Measurements from ENCODE around the gene UBC. TPM values are rescaled to one million over a fixed set of nuclear protein-coding genes. Genes with fewer than 3 reads are reported as not detected.

UBC gene
- 1,051 and 1,131 TPM in 2 replicates for total RNA-seq (2014; rRNA removed; shearing (Covaris generic))

DNA sequence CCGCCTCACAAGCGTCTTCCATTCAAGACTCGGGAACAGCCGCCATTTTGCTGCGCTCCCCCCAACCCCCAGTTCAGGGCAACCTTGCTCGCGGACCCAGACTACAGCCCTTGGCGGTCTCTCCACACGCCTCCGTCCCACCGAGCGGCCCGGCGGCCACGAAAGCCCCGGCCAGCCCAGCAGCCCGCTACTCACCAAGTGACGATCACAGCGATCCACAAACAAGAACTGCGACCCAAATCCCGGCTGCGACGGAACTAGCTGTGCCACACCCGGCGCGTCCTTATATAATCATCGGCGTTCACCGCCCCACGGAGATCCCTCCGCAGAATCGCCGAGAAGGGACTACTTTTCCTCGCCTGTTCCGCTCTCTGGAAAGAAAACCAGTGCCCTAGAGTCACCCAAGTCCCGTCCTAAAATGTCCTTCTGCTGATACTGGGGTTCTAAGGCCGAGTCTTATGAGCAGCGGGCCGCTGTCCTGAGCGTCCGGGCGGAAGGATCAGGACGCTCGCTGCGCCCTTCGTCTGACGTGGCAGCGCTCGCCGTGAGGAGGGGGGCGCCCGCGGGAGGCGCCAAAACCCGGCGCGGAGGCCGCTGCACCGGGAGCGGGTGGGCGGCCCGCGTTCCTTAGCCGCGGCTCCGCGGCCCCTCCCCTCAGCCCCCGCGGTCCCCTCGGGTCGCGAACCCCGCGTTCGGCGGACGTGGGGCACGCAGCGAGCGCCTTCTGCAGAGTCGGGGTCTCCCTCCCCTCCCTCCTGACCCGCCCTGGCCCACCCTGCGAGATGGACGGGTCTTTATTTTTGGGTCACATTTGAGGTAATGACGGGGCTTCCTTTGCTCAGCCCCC, at the start of gene UBC:
Gene UBC (minus strand): TSS at position 259 of the 847 bp plus-strand sequence. CDS start 879 bp downstream, outside the sequence.
- DNase-seq: peak; percentile 96
- Histone ChIP-seq H3K4me3 (ENCODE audit: insufficient read depth, low read depth, low read length) (peak within 1 kb of the TSS; percentile 96), H3K27me3 (ENCODE audit: control insufficient read depth, insufficient read depth, low read length) (no peaks in the 10 kb centered on the region), H3K36me3 (replicated peaks; ENCODE audit: control insufficient read depth, insufficient read depth, low read length) (peaks cover 15% of the 10 kb centered on the region)

DNA sequence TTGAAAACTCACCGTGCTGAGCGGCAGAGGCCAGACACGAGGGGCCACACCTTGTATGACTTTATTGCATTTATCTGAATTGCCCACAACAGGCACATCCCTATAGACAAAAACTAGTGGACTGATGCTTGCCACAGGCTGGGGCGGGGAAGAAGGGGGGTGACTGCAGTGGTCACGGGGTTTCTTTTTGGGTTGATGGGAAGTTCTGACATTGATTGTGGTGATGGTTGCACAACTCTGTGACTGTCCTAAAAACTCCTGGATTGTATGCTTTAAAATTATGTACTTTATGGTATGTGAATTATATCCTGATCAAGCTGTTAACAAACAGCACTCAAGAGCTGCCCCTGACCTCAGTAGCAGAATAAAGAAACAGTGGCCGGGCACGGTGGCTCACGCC, 48.8 kb upstream of the UBC start:
- no peak for DNase-seq
- H3K36me3 ChIP-seq (replicated peaks; ENCODE audit: control insufficient read depth, insufficient read depth, low read length): peaks cover 20% of the 10 kb centered on the region
- no peaks in the 10 kb centered on the region for H3K27me3 ChIP-seq (ENCODE audit: control insufficient read depth, insufficient read depth, low read length)
- no peak overlapping the region for H3K4me3 ChIP-seq (ENCODE audit: insufficient read depth, low read depth, low read length)

DNA sequence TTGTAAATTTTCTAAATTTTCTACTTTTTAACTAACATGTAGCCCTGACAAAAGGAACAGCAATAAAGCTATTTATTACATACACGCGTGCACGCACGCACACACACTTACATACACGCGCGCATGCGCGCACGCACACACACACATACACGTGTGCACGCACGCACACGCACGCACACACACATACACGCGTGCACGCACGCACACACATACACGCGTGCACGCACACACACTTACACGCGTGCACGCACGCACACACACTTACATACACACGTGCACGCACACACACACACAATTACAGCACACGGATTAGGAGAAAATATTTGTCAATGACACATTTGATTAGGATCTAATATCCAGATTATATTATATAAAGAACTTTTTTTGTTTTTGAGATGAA, 46.6 kb upstream of the UBC start:
- DNase-seq: no peak
- H3K36me3 ChIP-seq (replicated peaks; ENCODE audit: control insufficient read depth, insufficient read depth, low read length): peaks cover 18% of the 10 kb centered on the region
- no peak overlapping the region for H3K4me3 ChIP-seq (ENCODE audit: insufficient read depth, low read depth, low read length)
- H3K27me3 ChIP-seq (ENCODE audit: control insufficient read depth, insufficient read depth, low read length): no peaks in the 10 kb centered on the region

DNA sequence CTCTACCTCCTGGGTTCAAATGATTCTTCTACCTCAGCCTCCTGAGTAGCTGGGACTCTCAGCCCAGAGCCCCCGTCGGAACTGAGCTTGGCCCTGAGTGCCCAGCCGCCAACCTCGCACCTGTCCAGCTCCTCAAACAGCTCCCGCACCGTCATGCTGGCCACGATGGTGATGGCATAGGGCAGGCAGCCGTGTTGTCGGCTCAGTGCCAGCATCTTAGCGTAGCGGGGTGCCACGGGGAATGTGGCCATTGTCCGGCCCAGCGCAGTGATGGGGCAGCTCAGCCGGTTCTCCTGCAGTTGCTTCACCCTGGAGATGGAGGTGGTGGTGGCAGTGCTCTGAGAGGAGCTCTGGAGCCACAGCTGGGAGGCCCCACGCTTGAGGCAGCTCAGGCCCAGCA, 42.1 kb upstream of the UBC start:
- Histone ChIP-seq H3K4me3 (ENCODE audit: insufficient read depth, low read depth, low read length) (no peak overlapping the region), H3K36me3 (replicated peaks; ENCODE audit: control insufficient read depth, insufficient read depth, low read length) (peaks cover 20% of the 10 kb centered on the region), H3K27me3 (ENCODE audit: control insufficient read depth, insufficient read depth, low read length) (no peaks in the 10 kb centered on the region)
- DNase-seq: peak; percentile 43

DNA sequence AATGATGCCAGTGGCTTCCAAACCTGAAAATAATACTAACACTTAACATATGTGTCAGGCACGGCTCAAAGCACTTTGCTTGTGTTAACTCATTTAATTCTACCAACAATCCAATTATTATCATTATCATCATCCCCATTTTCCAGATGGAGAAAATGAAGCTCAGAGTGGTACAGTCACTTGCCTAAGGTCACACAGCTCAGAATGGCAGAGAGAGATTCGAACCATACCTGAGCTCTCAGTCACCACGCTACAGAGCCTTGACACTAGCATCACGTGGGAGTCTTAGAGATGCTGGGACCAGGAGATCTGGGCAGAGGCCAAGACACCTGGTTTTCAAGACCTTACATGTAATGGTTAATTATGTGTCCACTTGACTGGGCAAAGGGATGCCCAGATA, 40.3 kb upstream of the UBC start:
- H3K36me3 ChIP-seq (replicated peaks; ENCODE audit: control insufficient read depth, insufficient read depth, low read length): peaks cover 18% of the 10 kb centered on the region
- no peaks in the 10 kb centered on the region for H3K27me3 ChIP-seq (ENCODE audit: control insufficient read depth, insufficient read depth, low read length)
- DNase-seq: no peak
- no peak overlapping the region for H3K4me3 ChIP-seq (ENCODE audit: insufficient read depth, low read depth, low read length)

DNA sequence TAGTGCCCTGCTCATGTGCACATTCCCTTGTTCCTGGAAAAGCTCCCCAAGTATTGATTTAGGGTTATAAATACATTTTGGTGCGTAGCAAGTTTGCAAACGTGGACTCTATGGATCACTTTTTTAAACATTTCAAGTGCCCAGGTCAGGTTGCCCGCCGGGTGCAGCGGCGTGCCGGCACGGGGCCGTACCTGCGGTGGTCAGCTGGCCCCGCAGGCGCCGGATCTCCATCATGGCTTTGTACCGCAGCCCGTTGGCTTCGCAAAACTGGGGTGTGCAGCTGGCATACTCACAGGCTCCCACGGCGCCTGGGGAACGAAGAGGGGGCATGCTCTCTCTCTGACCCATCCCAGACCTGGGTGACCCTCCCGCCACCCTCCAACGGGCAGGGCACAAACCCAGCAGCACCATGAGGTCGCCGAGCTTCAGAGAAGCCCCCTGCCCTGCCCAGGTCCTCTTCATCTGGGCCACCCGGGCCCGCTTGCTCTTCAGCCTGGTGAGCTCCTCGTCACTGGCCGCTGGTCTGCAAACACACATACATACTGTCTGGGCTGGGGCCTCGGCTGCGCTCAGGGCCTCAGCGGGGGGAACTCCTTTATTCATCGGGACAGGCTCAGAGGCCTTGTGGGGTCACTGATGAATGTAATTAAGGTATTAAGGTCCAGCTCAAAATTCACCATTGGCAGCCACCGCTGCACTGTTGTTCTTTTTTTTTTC, 39.4 kb upstream of the UBC start:
- H3K36me3 ChIP-seq (replicated peaks; ENCODE audit: control insufficient read depth, insufficient read depth, low read length): peaks cover 18% of the 10 kb centered on the region
- H3K27me3 ChIP-seq (ENCODE audit: control insufficient read depth, insufficient read depth, low read length): no peaks in the 10 kb centered on the region
- no peak overlapping the region for H3K4me3 ChIP-seq (ENCODE audit: insufficient read depth, low read depth, low read length)
- DNase-seq: peak; percentile 49

DNA sequence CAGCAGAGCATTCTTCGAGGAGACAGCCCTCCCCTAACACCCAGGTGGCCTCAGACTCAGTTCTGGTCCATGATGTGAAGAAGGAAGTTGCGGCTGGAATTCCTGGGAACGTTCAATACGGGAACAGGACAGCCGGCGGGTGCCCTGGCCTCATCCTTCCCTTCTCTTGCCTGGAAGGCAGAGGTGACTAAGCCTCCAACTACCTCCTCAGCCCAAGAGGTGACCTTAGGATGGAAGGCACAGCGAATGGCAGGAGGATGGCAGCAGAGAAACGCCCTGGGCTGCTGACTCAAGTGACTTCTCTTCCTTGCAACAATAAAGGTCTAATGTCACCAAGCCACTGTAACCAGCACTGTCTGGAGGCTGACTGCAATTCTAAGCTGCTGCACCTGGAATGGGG, 38.4 kb upstream of the UBC start:
- Histone ChIP-seq H3K4me3 (ENCODE audit: insufficient read depth, low read depth, low read length) (no peak overlapping the region), H3K27me3 (ENCODE audit: control insufficient read depth, insufficient read depth, low read length) (no peaks in the 10 kb centered on the region), H3K36me3 (replicated peaks; ENCODE audit: control insufficient read depth, insufficient read depth, low read length) (peaks cover 18% of the 10 kb centered on the region)
- DNase-seq: no peak

DNA sequence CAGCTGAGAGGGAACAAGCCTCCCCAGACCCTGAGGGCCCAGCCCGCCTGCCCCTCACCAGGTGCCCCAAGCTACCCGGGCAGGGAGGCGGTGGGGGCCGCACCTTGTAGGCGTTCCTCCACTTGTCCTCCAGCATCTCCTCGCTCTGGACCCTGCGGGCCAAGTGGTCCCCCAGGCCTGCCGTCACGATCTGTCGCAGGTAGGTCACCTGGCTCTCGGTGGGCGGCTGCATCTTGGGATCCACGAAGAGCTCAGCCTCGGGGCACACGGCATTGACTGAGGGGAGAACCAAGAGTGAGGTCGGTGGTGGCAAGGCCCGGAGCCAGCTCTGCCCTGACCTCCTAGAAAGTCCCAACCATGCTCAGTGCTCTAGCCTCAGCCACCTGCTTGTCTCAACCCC, 37.8 kb upstream of the UBC start:
- peak; percentile 59 for DNase-seq
- Histone ChIP-seq H3K27me3 (ENCODE audit: control insufficient read depth, insufficient read depth, low read length) (no peaks in the 10 kb centered on the region), H3K4me3 (ENCODE audit: insufficient read depth, low read depth, low read length) (no peak overlapping the region), H3K36me3 (replicated peaks; ENCODE audit: control insufficient read depth, insufficient read depth, low read length) (peaks cover 20% of the 10 kb centered on the region)

DNA sequence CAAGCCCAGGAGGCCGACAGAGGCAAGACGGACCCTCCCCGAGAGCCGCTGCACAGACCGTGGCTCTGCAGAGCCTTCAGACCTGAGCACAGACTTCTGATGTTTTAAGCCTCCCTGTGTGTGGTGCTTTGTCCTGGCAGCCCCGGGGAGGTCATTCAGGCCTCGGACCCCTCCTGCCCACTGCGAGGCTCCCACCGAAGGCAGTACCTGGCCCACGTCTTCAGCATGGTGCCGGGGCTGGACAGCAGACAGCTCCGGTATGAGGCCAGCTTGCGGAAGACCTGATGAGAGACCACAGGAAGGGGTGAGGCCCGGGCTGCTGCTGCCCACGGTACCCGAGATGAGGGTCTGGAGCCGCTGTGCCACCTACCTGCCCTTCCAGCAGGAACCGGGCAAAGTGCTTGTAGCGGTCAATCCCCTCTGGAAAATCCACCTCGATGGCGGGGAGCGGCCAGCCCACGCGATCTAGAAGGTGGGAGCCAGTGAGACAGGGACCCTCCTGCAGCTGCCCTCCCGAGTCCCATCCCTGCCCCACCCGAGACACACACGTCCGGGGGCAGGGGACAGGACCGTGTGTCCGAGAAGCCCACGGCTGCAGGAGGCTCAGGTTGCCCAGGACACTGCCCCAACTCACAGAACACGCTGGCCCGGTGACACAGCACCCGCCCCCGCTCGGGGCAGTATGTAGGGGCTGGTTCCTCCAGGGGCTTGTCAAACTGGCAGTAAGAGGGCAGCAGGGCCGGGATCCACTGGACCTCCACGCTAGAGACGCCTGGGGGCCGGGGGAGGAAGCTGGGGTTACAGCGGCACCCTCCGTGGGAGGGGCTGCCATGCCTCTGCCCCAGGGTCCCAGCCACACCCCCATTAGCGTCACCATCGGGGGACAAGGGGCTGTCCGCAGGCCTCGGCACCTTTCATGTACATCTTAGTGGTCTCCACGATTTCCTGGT, 35.6 kb upstream of the UBC start:
- Histone ChIP-seq H3K4me3 (ENCODE audit: insufficient read depth, low read depth, low read length) (no peak overlapping the region), H3K27me3 (ENCODE audit: control insufficient read depth, insufficient read depth, low read length) (no peaks in the 10 kb centered on the region), H3K36me3 (replicated peaks; ENCODE audit: control insufficient read depth, insufficient read depth, low read length) (peaks cover 12% of the 10 kb centered on the region)
- no peak for DNase-seq

DNA sequence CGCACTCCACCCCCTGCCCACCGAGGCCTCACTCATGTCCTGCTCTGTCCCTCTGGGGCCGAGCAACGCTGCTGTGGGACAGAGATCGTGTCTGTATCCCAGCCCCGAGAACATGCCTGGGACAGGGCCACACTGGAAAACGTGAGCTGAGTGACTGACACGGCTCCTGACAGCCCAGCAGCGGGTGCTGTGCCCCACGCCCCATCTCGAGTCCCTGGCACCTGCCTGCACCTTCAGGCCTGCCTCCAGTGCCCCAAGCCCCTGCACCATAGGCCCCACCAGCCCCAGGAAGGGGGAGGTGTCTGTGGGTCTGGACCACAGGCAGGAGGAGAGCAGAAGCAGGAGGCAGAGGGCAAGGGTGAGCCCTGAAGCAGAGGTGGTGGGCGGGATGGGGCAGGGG, 34.6 kb upstream of the UBC start:
- H3K36me3 ChIP-seq (replicated peaks; ENCODE audit: control insufficient read depth, insufficient read depth, low read length): peaks cover 9% of the 10 kb centered on the region
- no peak overlapping the region for H3K4me3 ChIP-seq (ENCODE audit: insufficient read depth, low read depth, low read length)
- no peaks in the 10 kb centered on the region for H3K27me3 ChIP-seq (ENCODE audit: control insufficient read depth, insufficient read depth, low read length)
- no peak for DNase-seq

DNA sequence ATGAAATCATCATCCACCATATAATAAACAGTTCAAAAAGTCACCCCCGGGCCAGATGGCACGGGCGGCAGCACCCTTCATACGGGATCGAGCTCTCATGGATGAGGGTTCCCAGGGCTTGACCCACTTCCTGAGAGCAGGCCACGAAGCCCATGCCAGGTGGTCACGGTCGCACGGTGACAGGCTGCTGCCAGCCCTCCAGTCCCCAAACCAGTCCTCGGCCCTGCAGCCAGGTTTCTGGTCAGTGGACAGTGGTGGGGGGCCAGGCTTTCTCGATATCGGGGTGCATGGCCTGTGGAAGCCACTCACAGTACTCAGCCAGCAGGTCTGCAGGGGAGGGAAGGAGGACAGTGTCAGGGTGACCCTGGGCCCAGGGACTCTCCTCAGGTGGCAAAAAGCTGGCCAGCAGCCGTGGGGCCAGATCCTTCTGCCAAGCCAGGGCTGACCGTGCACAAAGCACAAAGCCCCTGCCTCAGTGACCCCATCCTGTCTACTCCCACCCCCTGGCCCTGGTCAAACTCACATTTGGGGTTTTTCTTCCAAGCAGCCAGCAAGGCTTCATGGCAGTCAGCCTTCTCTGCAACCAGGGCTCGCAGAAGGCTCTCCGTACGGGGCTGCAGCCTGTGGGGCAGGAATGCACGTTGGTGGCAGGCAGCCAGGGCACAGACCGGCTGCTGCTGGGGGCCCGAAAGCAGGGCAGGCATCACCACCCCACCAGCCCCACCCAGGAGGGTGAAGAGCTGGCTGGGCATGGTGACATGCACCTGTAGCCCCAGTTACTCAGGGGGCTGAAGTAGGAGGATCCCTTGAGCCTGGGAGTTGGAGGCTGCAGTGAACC, 33.3 kb upstream of the UBC start:
- DNase-seq: no peak
- Histone ChIP-seq H3K27me3 (ENCODE audit: control insufficient read depth, insufficient read depth, low read length) (no peaks in the 10 kb centered on the region), H3K36me3 (replicated peaks; ENCODE audit: control insufficient read depth, insufficient read depth, low read length) (peaks cover 11% of the 10 kb centered on the region), H3K4me3 (ENCODE audit: insufficient read depth, low read depth, low read length) (no peak overlapping the region)

DNA sequence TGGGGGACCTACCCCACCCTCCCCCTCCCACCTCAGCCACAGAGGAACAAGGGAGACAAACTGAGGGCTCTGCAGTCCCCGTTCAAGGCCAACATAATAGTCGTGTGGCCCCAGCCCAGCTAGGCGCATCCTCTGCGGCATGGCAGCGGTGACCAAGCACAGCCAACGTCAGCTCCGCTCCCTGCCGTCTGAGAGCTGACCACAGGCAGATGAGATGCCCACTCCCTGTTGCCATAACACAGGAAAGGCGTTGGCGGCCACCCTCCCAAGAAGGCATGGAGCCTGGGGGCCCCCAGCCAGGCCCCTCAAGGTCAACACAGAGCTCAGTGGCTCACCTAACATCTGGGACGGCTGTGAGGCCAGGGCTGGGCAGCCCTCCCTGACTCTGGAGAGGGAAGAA, 32.6 kb upstream of the UBC start:
- Histone ChIP-seq H3K27me3 (ENCODE audit: control insufficient read depth, insufficient read depth, low read length) (no peaks in the 10 kb centered on the region), H3K36me3 (replicated peaks; ENCODE audit: control insufficient read depth, insufficient read depth, low read length) (peaks cover 9% of the 10 kb centered on the region), H3K4me3 (ENCODE audit: insufficient read depth, low read depth, low read length) (no peak overlapping the region)
- no peak for DNase-seq

DNA sequence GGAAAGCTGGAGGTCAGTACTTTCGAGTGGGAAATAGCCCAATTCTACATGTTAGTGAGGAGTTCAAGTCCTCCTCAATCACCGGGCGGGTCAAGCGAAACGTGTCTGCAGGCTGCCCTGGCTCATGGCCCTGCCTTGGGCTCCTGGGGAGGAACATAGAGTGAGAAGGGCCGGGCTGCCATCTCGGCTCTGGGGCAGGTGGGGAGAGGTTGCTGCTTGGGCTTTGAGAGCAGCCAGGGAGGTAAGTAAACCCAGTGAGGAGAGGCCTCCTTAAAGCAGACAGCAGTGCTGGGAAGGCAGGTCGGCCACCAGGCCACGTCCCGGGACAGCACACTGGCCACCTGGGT, 32.0 kb upstream of the UBC start:
- Histone ChIP-seq H3K4me3 (ENCODE audit: insufficient read depth, low read depth, low read length) (no peak overlapping the region), H3K27me3 (ENCODE audit: control insufficient read depth, insufficient read depth, low read length) (no peaks in the 10 kb centered on the region), H3K36me3 (replicated peaks; ENCODE audit: control insufficient read depth, insufficient read depth, low read length) (peaks cover 9% of the 10 kb centered on the region)
- no peak for DNase-seq

DNA sequence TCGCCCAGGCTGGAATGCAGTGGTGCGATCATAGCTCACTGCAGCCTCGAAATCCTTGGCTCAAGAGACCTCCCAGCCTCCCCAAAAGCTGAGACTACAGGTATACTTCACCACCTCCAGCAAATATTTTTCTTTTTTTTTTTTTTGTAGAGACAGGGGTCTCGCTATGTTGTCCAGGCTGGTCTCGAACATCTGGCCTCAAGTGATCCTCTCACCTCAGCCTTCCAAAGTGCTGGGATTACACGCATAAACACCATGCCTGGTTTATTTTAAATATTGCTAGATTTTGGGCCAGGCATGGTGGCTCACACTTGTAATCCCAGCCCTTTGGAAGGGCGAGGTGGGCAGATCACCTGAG, 26.7 kb upstream of the UBC start:
- no peak for DNase-seq
- H3K36me3 ChIP-seq (replicated peaks; ENCODE audit: control insufficient read depth, insufficient read depth, low read length): peaks cover 2% of the 10 kb centered on the region; the same call in 1 of the 2 replicates
- H3K27me3 ChIP-seq (ENCODE audit: control insufficient read depth, insufficient read depth, low read length): no peaks in the 10 kb centered on the region
- peak overlapping the region; percentile 68 for H3K4me3 ChIP-seq (ENCODE audit: insufficient read depth, low read depth, low read length)
